GM18526 (cell line): Measurements from ENCODE around the gene ZFYVE9.

Source experiments
- POLR2A ChIP-seq: IDR thresholded peaks from 3 replicates; pipeline ENCODE4 v1.6.1; 2011; ENCODE audit not compliant: insufficient read length; ENCODE audit errors: extremely low read depth

Gene ZFYVE9

DNA sequence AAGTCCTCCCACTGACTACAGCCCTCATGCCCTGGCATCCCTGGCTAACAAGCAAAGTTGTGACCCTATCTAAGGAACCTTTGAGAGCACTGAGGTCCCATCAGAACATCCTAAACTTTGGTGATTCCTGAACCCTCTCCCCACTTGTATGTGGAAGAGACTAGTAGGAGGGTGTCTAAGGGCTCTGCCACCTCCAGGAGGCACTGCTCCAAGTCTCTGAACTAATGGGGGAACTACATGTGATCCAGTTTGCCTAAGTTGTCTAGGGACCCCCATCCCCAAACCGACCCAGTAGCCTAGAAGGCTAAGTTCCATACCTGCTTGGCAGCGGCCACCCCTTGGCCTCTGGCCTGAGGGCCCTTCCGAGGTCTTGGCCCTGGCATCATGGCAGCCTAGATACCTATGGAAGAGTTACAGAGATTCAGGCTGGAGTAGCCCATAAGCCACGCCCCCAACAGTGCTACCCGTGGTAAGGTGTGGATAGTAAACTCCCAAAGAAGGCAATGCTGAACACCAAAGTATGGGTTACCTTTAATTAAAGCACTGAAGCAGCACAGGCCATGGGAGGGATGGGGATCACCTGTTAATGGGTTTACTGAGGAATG, 222.4 kb downstream of the ZFYVE9 start:
- no peak for TF ChIP-seq POLR2A

- no peak for TF ChIP-seq POLR2A
Observed at GRCh38 chr1:52365071-52365745, 223.3 kb downstream of the ZFYVE9 start.

GRCh38 chr1:52365746-52366516, 224.0 kb downstream of the ZFYVE9 start, which contains the start of gene CC2D1B:
Gene CC2D1B (minus strand): TSS chr1:52366205. CDS start chr1:52364620, 1,585 bp downstream.
- TF ChIP-seq POLR2A = peak; percentile 98

DNA sequence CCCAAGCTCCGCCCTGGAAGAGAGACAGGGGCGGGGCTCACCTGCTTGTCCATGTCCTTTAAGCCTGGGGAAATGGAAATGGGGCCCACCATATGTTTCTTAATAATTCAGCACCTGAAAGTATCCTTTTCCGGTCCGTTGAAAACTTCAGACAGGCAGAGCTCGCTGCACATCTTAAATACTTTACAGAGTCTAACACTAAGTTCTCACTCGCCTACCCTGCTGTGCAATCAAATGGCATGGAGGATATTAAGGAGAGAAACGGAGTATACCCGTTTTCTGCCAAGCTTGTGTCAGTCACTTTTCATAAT, 224.6 kb downstream of the ZFYVE9 start:
- TF ChIP-seq POLR2A = no peak

- TF ChIP-seq POLR2A = no peak
Observed at GRCh38 chr1:52367272-52367671, 225.4 kb downstream of the ZFYVE9 start.

GRCh38 chr1:52368383-52369172, 226.7 kb downstream of the ZFYVE9 start:
- TF ChIP-seq POLR2A = no peak

DNA sequence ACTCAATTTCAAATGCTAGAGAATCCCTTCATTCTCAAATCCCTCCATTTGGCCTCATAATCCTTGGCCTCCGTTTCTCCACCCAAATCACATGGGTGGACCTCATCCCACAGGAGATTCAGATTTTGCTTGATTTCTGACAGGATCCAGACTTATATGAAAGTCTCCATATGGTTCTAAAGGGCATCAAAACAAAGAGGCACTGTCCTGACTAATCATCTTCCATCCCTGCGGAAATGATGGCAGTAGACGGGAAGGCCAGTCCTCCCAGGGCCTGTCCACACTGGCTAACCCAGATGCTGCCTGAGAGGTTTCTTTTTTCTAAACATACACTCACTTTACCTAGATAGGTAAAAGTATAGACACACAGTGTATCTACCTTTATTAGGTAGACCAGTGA, 243.5 kb downstream of the ZFYVE9 start:
- no peak for TF ChIP-seq POLR2A

DNA sequence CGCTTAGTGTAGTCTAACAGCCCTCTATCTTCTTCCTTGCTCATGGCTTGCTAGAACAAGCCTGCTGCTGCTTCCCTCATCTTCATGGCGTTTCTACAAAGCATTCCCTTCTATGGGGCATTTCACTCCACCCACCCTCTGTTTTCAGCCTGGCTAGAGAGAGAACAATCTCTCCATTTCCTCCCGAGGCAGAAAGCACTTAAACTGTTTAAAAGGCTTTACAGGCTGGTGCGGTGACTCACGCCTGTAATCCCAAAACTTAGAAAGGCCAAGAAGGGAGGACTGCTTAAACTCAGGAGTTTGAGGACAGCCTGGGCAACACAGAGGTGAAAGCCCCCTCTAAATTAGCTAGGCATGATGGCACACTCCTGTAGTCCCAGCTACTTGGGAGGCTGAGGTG, 244.6 kb downstream of the ZFYVE9 start:
- no peak for TF ChIP-seq POLR2A

GRCh38 chr1:52393174-52393573, 251.3 kb downstream of the ZFYVE9 start:
- TF ChIP-seq POLR2A = no peak
